Frontal cortex (tissue), 4 donors: ENCODE data around the gene CCDC13. TPM values are rescaled to one million over a fixed set of nuclear protein-coding genes. Genes with fewer than 3 reads are reported as not detected.

Source experiments
- DNase-seq, 2 donors: peaks; one replicate each; pipeline ENCODE4 v3.0.0; 2012; ENCODE audit warnings: low spot score in 2 of 2
- FAIRE-seq: peaks from 2 replicates; lab custom pipeline; 2012; peaks lifted over from hg19 to GRCh38; lab: Jason Lieb, UNC
- total RNA-seq: library from RNA; depleted of rRNA; stranded (reverse); fragments of >200 nt; gene quantifications from one replicate; pipeline ENCODE4 v1.2.3, GENCODE V29; 2014
- donor health status: control.
- donor health status: control.
- donor health status: control.

CCDC13 gene
- total RNA-seq, 1 donor from 2014 or later, result 2.4 TPM

GRCh38 chr3:42756681-42757213 is 16.3 kb downstream of the CCDC13 start:
- DNase-seq, result no peak
- no peak for FAIRE-seq

- no peak for DNase-seq
- no peak for FAIRE-seq
Observed at GRCh38 chr3:42755681-42756578, 17.1 kb downstream of the CCDC13 start.

GRCh38 chr3:42753757-42754156 is 19.3 kb downstream of the CCDC13 start:
- no peak for FAIRE-seq
- DNase-seq, result no peak

GRCh38 chr3:42752961-42753360 is 20.1 kb downstream of the CCDC13 start:
- FAIRE-seq (no peak), DNase-seq (no peak)

GRCh38 chr3:42752441-42752840 is 20.6 kb downstream of the CCDC13 start:
- no peak for FAIRE-seq
- DNase-seq, result no peak

GRCh38 chr3:42751609-42752008 is 21.4 kb downstream of the CCDC13 start:
- no peak for DNase-seq
- FAIRE-seq, result no peak

- FAIRE-seq, result no peak
Observed at GRCh38 chr3:42750834-42751233, 22.2 kb downstream of the CCDC13 start.

GRCh38 chr3:42749753-42750231 is 23.3 kb downstream of the CCDC13 start:
- DNase-seq, result peak in 1 of 2 donors; percentile 64

More at GRCh38 chr3:42750834-42751233, 22.2 kb downstream of the CCDC13 start:
- no peak for DNase-seq

GRCh38 chr3:42749025-42749752 is 23.9 kb downstream of the CCDC13 start:
- DNase-seq, result no peak
- no peak for FAIRE-seq

More at GRCh38 chr3:42749753-42750231, 23.3 kb downstream of the CCDC13 start:
- no peak for FAIRE-seq

- no peak for DNase-seq
- no peak for FAIRE-seq
Observed at GRCh38 chr3:42747581-42747980, 25.5 kb downstream of the CCDC13 start.

GRCh38 chr3:42746455-42747450 is 26.3 kb downstream of the CCDC13 start:
- no peak for FAIRE-seq
- DNase-seq, result no peak

- FAIRE-seq, result no peak
- DNase-seq, result no peak
Observed at GRCh38 chr3:42745776-42746454, 27.1 kb downstream of the CCDC13 start.

- no peak for DNase-seq
- no peak for FAIRE-seq
Observed at GRCh38 chr3:42745291-42745745, 27.7 kb downstream of the CCDC13 start.

- FAIRE-seq (no peak), DNase-seq (no peak)
Observed at GRCh38 chr3:42743204-42743995, 29.7 kb downstream of the CCDC13 start.

GRCh38 chr3:42742688-42743087 is 30.4 kb downstream of the CCDC13 start:
- FAIRE-seq (no peak), DNase-seq (no peak)

- FAIRE-seq, result no peak
- DNase-seq, result no peak
Observed at GRCh38 chr3:42742259-42742658, 30.8 kb downstream of the CCDC13 start.

GRCh38 chr3:42741796-42742195 is 31.3 kb downstream of the CCDC13 start:
- no peak for DNase-seq
- FAIRE-seq, result no peak
